IPS DF 4.7 (cell line): ENCODE measurements around the gene CLDND2.

ENCODE experiments used
- DNase-seq: peaks from one replicate; pipeline ENCODE4 v3.0.0-alpha.2; 2013; ENCODE audit warnings: low spot score; ENCODE audit errors: extremely low read depth

The CLDND2 gene

GRCh38 chr19:51331193-51331592 lies 37.6 kb downstream of the CLDND2 start:
- no peak for DNase-seq

- no peak for DNase-seq
These were observed 38.4 kb downstream of the CLDND2 start for GRCh38 chr19:51330366-51330765.

GRCh38 chr19:51329411-51329810 lies 39.4 kb downstream of the CLDND2 start:
- no peak for DNase-seq

GRCh38 chr19:51327066-51328001 lies 41.5 kb downstream of the CLDND2 start:
- no peak for DNase-seq

GRCh38 chr19:51326216-51327065 lies 42.4 kb downstream of the CLDND2 start:
- no peak for DNase-seq

- no peak for DNase-seq
These were observed 43.4 kb downstream of the CLDND2 start for GRCh38 chr19:51325161-51325976.

- no peak for DNase-seq
These were observed 44.7 kb downstream of the CLDND2 start for GRCh38 chr19:51324167-51324481.

- DNase-seq, result no peak
These were observed 45.2 kb downstream of the CLDND2 start for GRCh38 chr19:51323481-51324166.

GRCh38 chr19:51321799-51322198 lies 47.0 kb downstream of the CLDND2 start:
- no peak for DNase-seq

GRCh38 chr19:51320280-51320657 lies 48.5 kb downstream of the CLDND2 start:
- no peak for DNase-seq

GRCh38 chr19:51319649-51320279 lies 49.0 kb downstream of the CLDND2 start:
- no peak for DNase-seq

GRCh38 chr19:51318687-51319648 lies 49.8 kb downstream of the CLDND2 start:
- no peak for DNase-seq

- no peak for DNase-seq
These were observed 50.8 kb downstream of the CLDND2 start for GRCh38 chr19:51317968-51318367.

- no peak for DNase-seq
These were observed 51.4 kb downstream of the CLDND2 start for GRCh38 chr19:51317376-51317775.
